ENCODE measurements around the gene COQ8A. TPM values are rescaled to one million over a fixed set of nuclear protein-coding genes. Genes with fewer than 3 reads are reported as not detected.

The COQ8A gene
- polyA plus RNA-seq, 1 of the 3 experiments (the other 2 are of a cell fraction): 11.8 TPM

GRCh38 chr1:226985839-226986463 is 45.9 kb downstream of the COQ8A start (continued):
- TF ChIP-seq REST (IDR thresholded peaks at IDR 0.05; ENCODE audit: low read depth, low read length) (no peak), GATA2 (CRISPR knock-in tag; IDR thresholded peaks at IDR 0.05) (no peak), MEF2A (IDR thresholded peaks at IDR 0.05; ENCODE audit: borderline replicate concordance, low read depth) (no peak)

GRCh38 chr1:226986496-226987178 is 46.5 kb downstream of the COQ8A start:
- H3K9me2 ChIP-seq: no peaks in the 10 kb centered on the region
- H3K4me2 ChIP-seq: no peak overlapping the region
- WGBS (ENCODE audit: low lambda C conversion rate): 94% methylated on average over 8 of the region's 21 CpGs
- no peaks in the 10 kb centered on the region for H4K20me1 ChIP-seq (ENCODE audit: insufficient read depth)
- H2AFZ ChIP-seq (ENCODE audit: low read depth): no peak overlapping the region
- H3K27ac ChIP-seq (ENCODE audit: low read depth in 2 of 2, low read length in 1 of 2): no peak overlapping the region
- no peaks in the 10 kb centered on the region for H3K9me3 ChIP-seq
- H3F3A ChIP-seq (replicated peaks; ENCODE audit: insufficient read depth): no peaks in the 10 kb centered on the region
- no peaks in the 10 kb centered on the region for H3K27me3 ChIP-seq (ENCODE audit: insufficient read depth)
- TF ChIP-seq NFIC (IDR thresholded peaks at IDR 0.05; ENCODE audit: borderline replicate concordance) (no peak), MAX (IDR thresholded peaks at IDR 0.05; ENCODE audit: low read depth) (no peak), GATA2 (CRISPR knock-in tag; IDR thresholded peaks at IDR 0.05) (no peak), FOXM1 (IDR thresholded peaks at IDR 0.05; ENCODE audit: low read depth) (no peak), ELF1 (IDR thresholded peaks at IDR 0.05) (no peak), REST (IDR thresholded peaks at IDR 0.05; ENCODE audit: low read depth, low read length) (no peak), EZH2phosphoT487 (IDR thresholded peaks at IDR 0.05; ENCODE audit: borderline replicate concordance, low read depth) (no peak), RCOR1 (IDR thresholded peaks at IDR 0.05; ENCODE audit: low read length) (no peak), FOXJ3 (CRISPR knock-in tag; IDR thresholded peaks at IDR 0.05) (no peak), FOSL2 (IDR thresholded peaks at IDR 0.05; ENCODE audit: borderline replicate concordance, low read depth) (no peak), RFX5 (IDR thresholded peaks at IDR 0.05; ENCODE audit: low read length) (no peak), MEF2A (IDR thresholded peaks at IDR 0.05; ENCODE audit: borderline replicate concordance, low read depth) (no peak), TAF1 (IDR thresholded peaks at IDR 0.05; ENCODE audit: borderline replicate concordance, low read depth, low read length) (no peak), MXI1 (IDR thresholded peaks at IDR 0.05; ENCODE audit: low read depth, low read length) (no peak), RXRA (IDR thresholded peaks at IDR 0.05; ENCODE audit: borderline replicate concordance, low read depth) (no peak), NRF1 (IDR thresholded peaks at IDR 0.05; ENCODE audit: low read depth, low read length) (no peak), TCF12 (IDR thresholded peaks at IDR 0.05) (no peak), PBX3 (IDR thresholded peaks at IDR 0.05) (no peak)
- H3K79me2 ChIP-seq (ENCODE audit: insufficient read depth): no peaks in the 10 kb centered on the region
- no peak overlapping the region for H3K9ac ChIP-seq
- DNase-seq: no peak
- H3K4me3 ChIP-seq (ENCODE audit: low read depth in 2 of 2, low read length in 1 of 2): no peak overlapping the region
- CTCF ChIA-PET: no interaction called here
- POLR2A ChIA-PET: no interaction called here
- peaks cover 0 to 2% of the 10 kb centered on the region in 2 experiments; a peak in 2 of 4 replicates for H3K4me1 ChIP-seq (ENCODE audit: control insufficient read depth in 1 of 2, insufficient read depth in 2 of 2, low read depth in 1 of 2, low read length in 1 of 2)
- H3K36me3 ChIP-seq (replicated peaks in 1 of 2; ENCODE audit: control insufficient read depth in 1 of 2, insufficient read depth in 2 of 2, low read length in 1 of 2): peaks cover 0 to 44% of the 10 kb centered on the region in 2 experiments
